H1 (cell line): ENCODE data around the gene PDLIM3. TPM values are rescaled to one million over a fixed set of nuclear protein-coding genes. Genes with fewer than 3 reads are reported as not detected.

ENCODE experiments used
- BRCA1 ChIP-seq: IDR thresholded peaks from 2 replicates; pipeline ENCODE4 v1.6.1; 2012; ENCODE audit warnings: low read depth, low read length, improper control_type of control experiment
- CHD7 ChIP-seq: fragments of 300-600 bp; sonication (generic); IDR thresholded peaks from 2 replicates; pipeline ENCODE4 v1.7.1; 2012; ENCODE audit warnings: low read length, moderate library complexity, mild to moderate bottlenecking, inconsistent platforms; ENCODE audit not compliant: insufficient replicate concordance
- KDM1A ChIP-seq: fragments of 200-600, 300-600 bp; sonication (generic); IDR thresholded peaks from 2 replicates; pipeline ENCODE4 v1.7.1; 2016; ENCODE audit warnings: mild to moderate bottlenecking, low read length, borderline replicate concordance
- SP1 ChIP-seq: IDR thresholded peaks from 2 replicates; pipeline ENCODE4 v1.6.1; 2011; ENCODE audit warnings: low read depth, low read length
- TAF1 ChIP-seq: IDR thresholded peaks from 2 replicates; pipeline ENCODE4 v1.6.1; 2011; ENCODE audit warnings: mild to moderate bottlenecking, low read depth, low read length
- TBP ChIP-seq: IDR thresholded peaks from 2 replicates; pipeline ENCODE4 v1.6.1; 2011; ENCODE audit warnings: low read depth, low read length, improper control_type of control experiment
- polyA plus RNA-seq, 7 experiments: library from polyadenylated mRNA; depleted of rRNA in 3 of 7; stranded (reverse) in 5 of 7; unstranded in 2 of 7; fragments of >200 nt in 5 of 7; fragments of 200-250 nt in 2 of 7; gene quantifications; 1 replicate in 5 of 7; 2 replicates in 1 of 7; 4 replicates in 1 of 7; pipeline versions ENCODE4 v1.2.1 to v1.2.3, GENCODE V29; 2011 to 2013; ENCODE audit warnings: missing spikeins in 2 of 7, mixed read lengths in 2 of 7
- total RNA-seq: library from RNA; stranded (reverse); fragmentation: NEBNext Ultra II Directional; extraction: Animal tissue kit (Norgen Biotek cat#: 25700); gene quantifications from 2 replicates; pipeline ENCODE4 v1.2.1, GENCODE V29; 2021
- TF ChIP-seq, protein P1 (sequence below): IDR thresholded peaks from 2 replicates; pipeline ENCODE4 v1.6.1; 2011; ENCODE audit warnings: low read depth, mild to moderate bottlenecking, low read length; ENCODE audit not compliant: insufficient read depth
- TF ChIP-seq, protein P2 (sequence below): IDR thresholded peaks from 2 replicates; pipeline ENCODE4 v1.6.1; 2012; ENCODE audit warnings: inconsistent platforms

PDLIM3 gene
- total and polyA plus RNA-seq, 2 of the 8 experiments (the other 6 are each of a cell fraction or from before 2014, with no cell fraction given), result 7.6 to 8.1 TPM

GRCh38 chr4:185488650-185489049 lies 46.7 kb downstream of the PDLIM3 start (continued):
- TF ChIP-seq CHD7, result no peak
- no peak for TF ChIP-seq TBP
- TF ChIP-seq, protein P1, sequence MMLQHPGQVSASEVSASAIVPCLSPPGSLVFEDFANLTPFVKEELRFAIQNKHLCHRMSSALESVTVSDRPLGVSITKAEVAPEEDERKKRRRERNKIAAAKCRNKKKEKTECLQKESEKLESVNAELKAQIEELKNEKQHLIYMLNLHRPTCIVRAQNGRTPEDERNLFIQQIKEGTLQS, result no peak
- no peak for TF ChIP-seq KDM1A
- no peak for TF ChIP-seq BRCA1
- no peak for TF ChIP-seq TAF1
- TF ChIP-seq, protein P2, sequence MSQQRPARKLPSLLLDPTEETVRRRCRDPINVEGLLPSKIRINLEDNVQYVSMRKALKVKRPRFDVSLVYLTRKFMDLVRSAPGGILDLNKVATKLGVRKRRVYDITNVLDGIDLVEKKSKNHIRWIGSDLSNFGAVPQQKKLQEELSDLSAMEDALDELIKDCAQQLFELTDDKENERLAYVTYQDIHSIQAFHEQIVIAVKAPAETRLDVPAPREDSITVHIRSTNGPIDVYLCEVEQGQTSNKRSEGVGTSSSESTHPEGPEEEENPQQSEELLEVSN, result no peak
- no peak for TF ChIP-seq SP1
